ACC112 (cell line): ENCODE results near the gene TYSND1.
"Not testable (repeated sequence)": the region's sequence is repeated elsewhere in the genome, so short reads cannot be mapped to it uniquely, and the experiment has no call there.

Experiments
- H2AFZ ChIP-seq: fragments of 200-600 bp; sonication (generic); one replicate; pipeline ENCODE4 v1.6.0; 2017; ENCODE audit warnings: antibody characterized with exemption, low read length; ENCODE audit not compliant: unreplicated experiment
- H3K27ac ChIP-seq: fragments of 200-600 bp; sonication (generic); 2 replicates; pipeline ENCODE4 v1.5.1; 2014; ENCODE audit warnings: low read depth, mild to moderate bottlenecking, antibody characterized with exemption, low read length, moderate library complexity
- H3K27me3 ChIP-seq: fragments of 200-600 bp; sonication (generic); 2 replicates; pipeline ENCODE4 v1.6.1; 2014; ENCODE audit warnings: mild to moderate bottlenecking, antibody characterized with exemption, low read length, moderate library complexity, mixed read lengths; ENCODE audit not compliant: insufficient read depth
- H3K36me3 ChIP-seq: fragments of 200-600 bp; sonication (generic); 2 replicates; pipeline ENCODE4 v1.6.1; 2016; ENCODE audit warnings: mild to moderate bottlenecking, antibody characterized with exemption, low read length, moderate library complexity, mixed read lengths; ENCODE audit not compliant: insufficient read depth
- H3K4me1 ChIP-seq: fragments of 200-600 bp; sonication (generic); one replicate; pipeline ENCODE4 v1.6.1; 2016; ENCODE audit warnings: low read length, mixed read lengths; ENCODE audit not compliant: insufficient read depth, unreplicated experiment, control insufficient read depth
- H3K4me3 ChIP-seq: fragments of 200-600 bp; sonication (generic); 2 replicates; pipeline ENCODE4 v1.5.1; 2014; ENCODE audit warnings: mild to moderate bottlenecking, low read depth, low read length
- H3K79me2 ChIP-seq: fragments of 200-600 bp; sonication (generic); one replicate; pipeline ENCODE4 v1.6.0; 2016; ENCODE audit warnings: low read length; ENCODE audit not compliant: control insufficient read depth, unreplicated experiment, insufficient read depth

Gene TYSND1

DNA sequence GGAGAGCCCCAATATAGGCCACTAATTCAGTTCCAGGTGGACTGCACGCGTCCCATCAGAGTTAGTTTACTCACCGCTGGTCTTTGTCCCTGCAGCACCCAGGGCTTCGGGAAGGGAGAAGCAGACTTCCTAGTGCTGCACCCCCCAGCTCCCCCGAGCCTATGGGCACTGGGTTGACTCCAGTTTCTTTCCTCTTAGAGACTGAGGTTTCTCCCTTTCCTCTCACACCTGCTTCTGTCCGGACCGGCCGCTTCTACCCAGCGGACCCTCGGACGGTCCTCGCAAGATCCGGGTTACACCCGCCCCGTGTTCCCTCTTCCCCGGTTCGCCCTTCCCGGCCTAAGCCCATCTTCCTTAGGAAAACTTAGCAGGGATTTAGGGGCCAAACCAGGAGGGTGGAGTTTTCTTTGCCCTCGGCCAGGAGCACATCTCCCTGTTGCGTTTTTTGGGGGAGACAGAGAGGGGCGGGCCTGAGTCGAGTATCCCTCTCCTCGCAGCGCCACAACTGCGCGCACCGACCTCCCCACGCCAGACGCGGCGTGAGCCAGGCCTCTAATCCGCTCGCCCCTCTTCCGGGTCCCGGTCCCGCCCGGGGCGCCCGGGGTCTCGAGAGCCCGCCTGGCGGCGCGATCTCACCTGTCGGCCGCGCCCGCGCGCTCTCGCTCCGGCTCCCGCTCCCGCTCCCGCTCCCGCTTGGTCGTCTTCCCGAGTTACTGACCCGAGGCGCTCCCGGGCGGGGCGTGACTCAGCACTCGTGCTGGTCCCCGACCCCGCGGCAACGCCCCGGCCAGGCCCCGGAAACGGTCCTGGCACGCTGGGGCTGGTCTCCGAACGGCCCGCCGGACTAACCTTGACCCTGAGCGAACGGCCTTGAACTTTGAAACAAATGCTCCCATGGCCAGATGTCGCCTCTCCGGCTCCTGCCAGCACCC is 14.1 kb downstream of the TYSND1 start, which contains the start of gene AIFM2:
AIFM2 (minus strand) TSS at position 728 of the 932 bp plus-strand sequence. CDS start 8,741 bp downstream, outside the sequence.
- Histone ChIP-seq H3K27ac (peak within 1 kb of the TSS; percentile 74), H3K4me1 (peaks cover 24% of the 10 kb centered on the region), H3K27me3 (no peaks in the 10 kb centered on the region), H3K36me3 (no peaks in the 10 kb centered on the region), H3K4me3 (peak within 1 kb of the TSS; percentile 96), H2AFZ (peak within 1 kb of the TSS; percentile 88), H3K79me2 (peaks cover 33% of the 10 kb centered on the region)

- Histone ChIP-seq H3K4me1 (peaks cover 24% of the 10 kb centered on the region), H3K27me3 (no peaks in the 10 kb centered on the region), H3K36me3 (no peaks in the 10 kb centered on the region), H3K79me2 (peaks cover 41% of the 10 kb centered on the region), H3K27ac (peak overlapping the region; percentile 74), H3K4me3 (peak overlapping the region; percentile 96), H2AFZ (no peak overlapping the region)
Observed at GRCh38 chr10:70131560-70131937, 15.0 kb downstream of the TYSND1 start.

- no peak overlapping the region for H2AFZ ChIP-seq
- no peaks in the 10 kb centered on the region for H3K27me3 ChIP-seq
- H3K4me3 ChIP-seq: peak overlapping the region; percentile 96
- peaks cover 45% of the 10 kb centered on the region for H3K79me2 ChIP-seq
- peak overlapping the region; percentile 74 for H3K27ac ChIP-seq
- H3K36me3 ChIP-seq: no peaks in the 10 kb centered on the region
- peaks cover 24% of the 10 kb centered on the region for H3K4me1 ChIP-seq
Observed at GRCh38 chr10:70130878-70131559, 15.5 kb downstream of the TYSND1 start.

DNA sequence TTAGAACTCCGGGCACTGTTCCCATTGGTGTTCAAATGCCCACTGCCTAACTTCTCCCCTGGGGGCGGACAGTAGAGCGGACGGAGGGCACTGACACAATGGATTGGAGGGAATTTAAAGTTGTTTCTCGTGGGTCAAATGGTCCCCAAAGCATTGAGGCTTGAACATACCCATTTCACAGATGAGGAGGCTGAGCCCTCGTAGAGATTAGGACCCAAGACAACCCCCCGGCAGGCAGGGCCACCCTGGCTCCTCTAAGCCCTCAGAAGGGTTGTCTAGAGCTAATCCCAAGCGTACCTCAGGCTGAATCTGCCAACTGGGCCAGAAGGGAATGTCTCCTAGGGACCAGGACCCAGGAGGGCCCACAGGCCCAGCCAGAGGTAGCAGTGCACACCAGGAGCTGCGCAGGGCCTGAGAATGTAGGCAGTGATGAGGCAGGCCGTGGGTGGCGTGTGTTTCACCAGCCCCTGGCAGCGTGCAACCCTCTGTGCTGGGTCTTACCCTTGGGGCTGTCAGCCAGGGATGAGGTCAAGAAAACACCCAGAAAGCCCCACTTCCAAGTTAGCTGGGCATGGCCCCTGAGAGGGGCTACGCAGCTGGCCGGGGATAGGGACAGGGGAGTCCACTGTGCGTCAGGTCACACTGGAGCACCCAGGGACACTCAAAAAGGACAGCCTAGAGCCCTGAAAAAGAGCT is 19.7 kb downstream of the TYSND1 start:
- no peak overlapping the region for H3K4me3 ChIP-seq
- peaks cover 9% of the 10 kb centered on the region for H3K36me3 ChIP-seq
- H3K4me1 ChIP-seq: peaks cover 25% of the 10 kb centered on the region
- H3K27ac ChIP-seq: no peak overlapping the region
- H3K79me2 ChIP-seq: peaks cover 34% of the 10 kb centered on the region
- no peak overlapping the region for H2AFZ ChIP-seq
- no peaks in the 10 kb centered on the region for H3K27me3 ChIP-seq

DNA sequence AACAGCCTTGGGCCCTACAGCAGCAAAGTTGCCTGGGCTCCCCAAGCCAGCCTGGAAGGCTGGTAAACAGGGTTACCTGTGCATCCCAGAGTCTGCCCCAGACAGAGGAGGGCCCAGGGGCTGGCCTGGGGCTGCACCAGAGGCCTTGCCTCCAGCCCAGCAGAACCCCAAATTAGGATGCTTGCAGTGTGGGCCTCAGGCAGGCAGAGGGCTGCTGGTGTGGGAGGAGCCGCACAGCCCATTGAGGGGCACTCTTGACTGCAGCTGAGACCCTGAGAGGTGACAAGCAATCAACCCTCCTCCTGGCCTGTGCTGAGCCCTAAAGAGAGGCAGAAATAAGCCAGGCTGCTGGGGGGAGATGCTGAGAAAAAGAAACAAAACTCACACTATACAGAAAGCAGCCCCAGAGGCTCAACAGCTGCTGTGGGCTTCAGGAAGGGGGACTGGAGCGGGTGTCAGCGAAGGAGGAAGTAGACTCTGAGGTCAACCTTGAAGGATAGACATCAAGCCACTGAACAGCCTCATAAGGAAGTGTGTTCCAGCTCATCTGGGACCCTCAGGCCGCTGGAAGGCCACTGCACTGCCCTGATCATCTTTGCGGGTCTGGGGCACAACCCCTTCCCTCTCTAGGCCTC is 20.5 kb downstream of the TYSND1 start:
- H3K27me3 ChIP-seq: no peaks in the 10 kb centered on the region
- no peak overlapping the region for H3K4me3 ChIP-seq
- no peak overlapping the region for H3K27ac ChIP-seq
- no peak overlapping the region for H2AFZ ChIP-seq
- H3K79me2 ChIP-seq: peaks cover 28% of the 10 kb centered on the region
- peaks cover 17% of the 10 kb centered on the region for H3K4me1 ChIP-seq
- H3K36me3 ChIP-seq: peaks cover 9% of the 10 kb centered on the region

GRCh38 chr10:70124918-70125317 is 21.6 kb downstream of the TYSND1 start:
- Histone ChIP-seq H3K4me1 (peaks cover 8% of the 10 kb centered on the region), H3K36me3 (peaks cover 16% of the 10 kb centered on the region), H3K27me3 (no peaks in the 10 kb centered on the region), H3K27ac (no peak overlapping the region), H3K4me3 (no peak overlapping the region), H3K79me2 (peaks cover 19% of the 10 kb centered on the region), H2AFZ (no peak overlapping the region)

DNA sequence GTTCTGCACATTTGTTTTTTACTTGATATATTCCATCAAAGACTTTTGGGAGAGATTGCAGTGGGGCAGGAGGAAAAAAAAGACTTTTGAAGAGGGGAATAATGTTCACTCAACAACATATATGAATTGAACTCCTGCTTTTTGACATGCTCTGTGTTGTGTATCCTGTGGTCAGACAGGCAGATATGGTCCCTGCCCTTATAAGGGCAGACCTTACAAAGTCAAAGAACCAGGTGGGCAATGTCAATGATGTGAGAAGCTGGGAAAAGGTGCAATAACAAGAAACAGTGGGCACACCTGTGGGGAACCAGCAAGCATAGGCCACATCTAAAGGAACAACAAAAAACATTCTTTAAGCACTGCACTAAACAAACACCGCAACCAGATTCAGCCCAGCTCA is 22.1 kb downstream of the TYSND1 start:
- peaks cover 16% of the 10 kb centered on the region for H3K79me2 ChIP-seq

DNA sequence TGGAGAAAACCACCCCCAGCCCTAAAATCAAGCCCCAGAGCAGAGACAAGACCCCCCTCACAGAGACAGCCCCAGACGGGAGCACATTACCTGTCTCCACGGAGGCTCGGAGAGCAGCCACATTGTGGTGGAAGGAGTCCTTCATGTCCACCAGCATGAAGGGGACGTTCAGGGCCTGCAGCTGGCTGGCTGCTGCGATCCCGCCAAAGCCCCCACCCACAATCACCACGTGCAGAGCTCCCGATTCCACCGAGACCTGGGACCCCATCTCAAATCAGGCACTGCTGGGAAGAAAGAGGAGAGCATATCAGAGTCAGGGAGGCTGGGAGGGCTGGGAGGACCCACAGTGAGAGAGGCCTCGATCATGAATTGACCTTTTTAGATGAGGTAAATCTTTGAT is 22.7 kb downstream of the TYSND1 start:
- Histone ChIP-seq H3K79me2 (peaks cover 14% of the 10 kb centered on the region), H2AFZ (no peak overlapping the region), H3K4me1 (peaks cover 8% of the 10 kb centered on the region), H3K27me3 (no peaks in the 10 kb centered on the region), H3K36me3 (peaks cover 16% of the 10 kb centered on the region), H3K4me3 (no peak overlapping the region), H3K27ac (no peak overlapping the region)

More for the DNA sequence above, 22.1 kb downstream of the TYSND1 start:
- Histone ChIP-seq H3K27ac (no peak overlapping the region), H3K36me3 (peaks cover 16% of the 10 kb centered on the region), H3K4me3 (no peak overlapping the region), H3K27me3 (no peaks in the 10 kb centered on the region), H3K4me1 (peaks cover 8% of the 10 kb centered on the region), H2AFZ (no peak overlapping the region)

DNA sequence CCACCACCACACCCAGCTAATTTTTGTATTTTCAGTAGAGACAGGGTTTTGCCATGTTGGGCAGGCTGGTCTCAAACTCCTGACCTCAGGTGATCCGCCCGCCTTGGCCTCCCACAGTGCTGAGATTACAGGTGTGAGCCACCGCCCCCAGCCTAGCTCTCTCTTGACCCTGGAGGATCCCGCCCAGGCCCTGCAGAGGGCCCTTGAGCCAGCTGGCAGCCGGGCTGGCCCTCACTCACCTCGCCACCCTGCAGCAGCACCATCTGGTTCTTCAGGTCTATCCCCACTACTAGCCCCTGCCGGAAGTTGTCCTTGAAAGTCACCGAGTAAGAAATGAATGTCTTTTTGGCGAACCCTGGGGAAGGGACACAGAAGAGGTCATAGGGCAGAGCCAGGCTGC is 23.3 kb downstream of the TYSND1 start:
- H3K27ac ChIP-seq, H3K4me3 ChIP-seq, H3K4me1 ChIP-seq, H2AFZ ChIP-seq, H3K27me3 ChIP-seq: not testable (repeated sequence)
- Histone ChIP-seq H3K79me2 (peaks cover 14% of the 10 kb centered on the region), H3K36me3 (peaks cover 16% of the 10 kb centered on the region)

DNA sequence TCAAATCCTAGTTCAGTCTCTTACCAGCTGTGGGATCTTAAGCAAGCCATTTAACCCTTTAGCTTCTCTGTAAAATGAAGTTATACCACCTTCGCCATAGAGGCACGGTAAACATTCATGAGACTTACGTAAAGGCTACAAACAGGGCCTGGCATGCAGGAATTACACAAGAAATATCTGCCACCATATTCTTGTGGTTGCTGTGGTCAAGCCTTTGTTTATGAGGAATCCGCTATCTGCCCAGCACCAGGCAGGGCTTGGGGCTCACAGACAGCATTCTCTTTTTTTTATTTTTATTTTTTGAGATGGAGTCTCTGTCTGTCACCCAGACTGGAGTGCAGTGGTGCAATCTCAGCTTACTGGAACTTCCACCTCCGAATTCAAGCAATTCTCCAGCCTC is 23.8 kb downstream of the TYSND1 start:
- Histone ChIP-seq H3K27me3 (no peaks in the 10 kb centered on the region), H3K79me2 (peaks cover 14% of the 10 kb centered on the region), H3K27ac (no peak overlapping the region), H3K4me3 (no peak overlapping the region), H3K36me3 (peaks cover 16% of the 10 kb centered on the region), H2AFZ (no peak overlapping the region), H3K4me1 (peaks cover 8% of the 10 kb centered on the region)
